Keratinocyte (primary cell): ENCODE data around the gene ADAMTSL1. TPM values are rescaled to one million over a fixed set of nuclear protein-coding genes. Genes with fewer than 3 reads are reported as not detected.

Experiments used
- DNase-seq: peaks from one replicate; pipeline ENCODE4 v3.0.0-alpha.2; 2011; ENCODE audit warnings: low read depth, missing footprints, low spot score
- FAIRE-seq: peaks from 2 replicates; lab custom pipeline; 2011; peaks lifted over from hg19 to GRCh38; lab: Jason Lieb, UNC
- H2AFZ ChIP-seq: 2 replicates; pipeline ENCODE4 v1.6.0; 2012; ENCODE audit warnings: low read length, control low read depth, inconsistent platforms; ENCODE audit not compliant: control insufficient read depth
- H3K27ac ChIP-seq: 2 replicates; pipeline ENCODE4 v1.5.1; 2011; ENCODE audit warnings: low read length; ENCODE audit not compliant: control insufficient read depth, insufficient read depth
- H3K27me3 ChIP-seq: 3 replicates; pipeline ENCODE4 v1.6.0; 2011; ENCODE audit warnings: low read length; ENCODE audit not compliant: control insufficient read depth, insufficient read depth; ENCODE audit errors: extremely low read depth
- H3K36me3 ChIP-seq, 2 experiments: 2 replicates in 1 of 2; 3 replicates in 1 of 2; pipeline ENCODE4 v1.5.1; 2011; ENCODE audit warnings: low read length in 2 of 2, mild to moderate bottlenecking in 1 of 2; ENCODE audit not compliant: control insufficient read depth in 2 of 2, insufficient read depth in 2 of 2; ENCODE audit errors: extremely low read depth in 1 of 2
- H3K4me1 ChIP-seq: 3 replicates; pipeline ENCODE4 v1.5.1; 2011; ENCODE audit warnings: low read length; ENCODE audit not compliant: control insufficient read depth, insufficient read depth; ENCODE audit errors: extremely low read depth
- H3K4me2 ChIP-seq: 3 replicates; pipeline ENCODE4 v1.6.0; 2011; ENCODE audit warnings: low read depth, low read length; ENCODE audit not compliant: control insufficient read depth, insufficient read depth; ENCODE audit errors: extremely low read depth
- H3K4me3 ChIP-seq, 3 experiments: fragments of 200-600 bp in 1 of 3; sonication (generic) in 1 of 3; 2 replicates in 2 of 3; 3 replicates in 1 of 3; pipeline ENCODE4 v1.5.1; 2011 to 2016; ENCODE audit warnings: low read length in 3 of 3, mild to moderate bottlenecking in 3 of 3, control low read depth in 2 of 3, inconsistent platforms in 1 of 3, low read depth in 1 of 3, mixed read lengths in 1 of 3, mixed run types in 1 of 3, moderate library complexity in 1 of 3; ENCODE audit not compliant: control insufficient read depth in 2 of 3, insufficient read depth in 2 of 3; ENCODE audit errors: extremely low read depth in 1 of 3
- H3K79me2 ChIP-seq: 2 replicates; pipeline ENCODE4 v1.6.0; 2012; ENCODE audit warnings: low read length; ENCODE audit not compliant: control insufficient read depth, insufficient read depth
- H3K9ac ChIP-seq: 3 replicates; pipeline ENCODE4 v1.6.0; 2011; ENCODE audit warnings: low read length; ENCODE audit not compliant: control insufficient read depth, insufficient read depth; ENCODE audit errors: extremely low read depth
- H3K9me1 ChIP-seq: 3 replicates; pipeline ENCODE4 v1.6.0; 2011; ENCODE audit warnings: low read length; ENCODE audit not compliant: control insufficient read depth, insufficient read depth; ENCODE audit errors: extremely low read depth
- H3K9me3 ChIP-seq: 2 replicates; pipeline ENCODE4 v1.5.1; 2012; ENCODE audit warnings: low read depth, low read length; ENCODE audit not compliant: control insufficient read depth
- H4K20me1 ChIP-seq: 3 replicates; pipeline ENCODE4 v1.6.0; 2011; ENCODE audit warnings: low read length; ENCODE audit not compliant: control insufficient read depth, insufficient read depth; ENCODE audit errors: extremely low read depth
- CTCF ChIP-seq, 3 experiments: IDR thresholded peaks in 1 of 3; conservative IDR thresholded peaks in 1 of 3; optimal IDR thresholded peaks in 1 of 3; 2 replicates in 2 of 3; 3 replicates in 1 of 3; pipeline versions ENCODE3 to v1.5.1; 2011; ENCODE audit warnings: low read length in 3 of 3, mild to moderate bottlenecking in 3 of 3, moderate library complexity in 2 of 3, control low read depth in 1 of 3, inconsistent platforms in 1 of 3; ENCODE audit not compliant: insufficient read depth in 2 of 3; ENCODE audit errors: extremely low read depth in 1 of 3
- EZH2 ChIP-seq: IDR thresholded peaks from one replicate; pipeline ENCODE4 v1.6.1; 2012; ENCODE audit warnings: inconsistent platforms, mild to moderate bottlenecking, low read length, moderate library complexity
- dilution Hi-C: fragments of 300-500 bp; cut with MboI; formaldehyde crosslinking; loops from one replicate; pipeline ENCODE4 v1.7.0; 2020; ENCODE audit warnings: low sequenced_read_pairs; ENCODE audit not compliant: extremely low pct_ligation_motif_present
- polyA plus RNA-seq, 5 experiments: library from polyadenylated mRNA; depleted of rRNA in 3 of 5; stranded (reverse) in 3 of 5; stranded (forward) in 1 of 5; unstranded in 1 of 5; fragments of >200 nt; gene quantifications; 1 replicate in 1 of 5; 2 replicates in 3 of 5; 3 replicates in 1 of 5; pipeline versions ENCODE4 v1.2.1 to v1.2.3, GENCODE V29; 2011 to 2012; ENCODE audit warnings: missing spikeins in 2 of 5, low read depth in 1 of 5, low replicate concordance in 1 of 5

The ADAMTSL1 gene
- polyA plus RNA-seq, 1 donor (not counting 4 experiments of a cell fraction or from before 2014, with no cell fraction given): 1.1 TPM

DNA sequence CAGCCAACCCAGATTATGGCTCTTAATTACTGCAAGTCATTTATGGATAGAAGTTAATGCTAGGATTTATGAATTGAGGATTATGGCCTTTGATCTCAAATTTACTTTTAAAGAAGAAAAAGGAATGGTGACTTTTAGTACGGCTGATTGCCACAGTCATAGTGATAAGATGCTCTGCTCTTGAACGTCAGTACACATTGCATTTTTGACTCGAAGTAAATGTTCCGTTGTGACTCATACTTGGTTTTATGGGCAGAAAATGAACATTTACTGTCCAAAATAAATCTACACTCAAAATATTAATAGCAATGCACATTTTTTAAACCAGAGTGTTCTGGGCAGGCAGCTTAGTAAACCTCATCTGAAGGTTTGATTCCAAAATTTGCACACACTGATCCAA is 830 bp downstream of the ADAMTSL1 start:
- peak overlapping the region; percentile 87 for H3K4me2 ChIP-seq

GRCh38 chr9:18477121-18477660 is 3.2 kb downstream of the ADAMTSL1 start:
- Histone ChIP-seq H4K20me1 (no peaks in the 10 kb centered on the region), H3K27me3 (no peaks in the 10 kb centered on the region), H3K4me2 (no peak overlapping the region), H3K79me2 (no peaks in the 10 kb centered on the region), H3K36me3 (no peaks in the 10 kb centered on the region), H3K9me1 (no peaks in the 10 kb centered on the region), H3K9me3 (no peaks in the 10 kb centered on the region), H3K4me1 (peaks cover 20% of the 10 kb centered on the region), H3K9ac (no peak overlapping the region), H2AFZ (no peak overlapping the region), H3K27ac (no peak overlapping the region), H3K4me3 (no peak overlapping the region)
- no peak for TF ChIP-seq CTCF (optimal IDR thresholded peaks at IDR 0.05 in 1 of 3, IDR thresholded peaks at IDR 0.05 in 1 of 3, conservative IDR thresholded peaks at IDR 0.05 in 1 of 3; ENCODE audit: extremely low read depth in 1 of 3, insufficient read depth in 2 of 3, low read length in 3 of 3)
- no peak for TF ChIP-seq EZH2
- DNase-seq (no peak), FAIRE-seq (no peak)
- dilution Hi-C loops: loop anchor here (25.0 kb wide), 1 partner anchor 90 kb away; no protein-coding TSS in a partner anchor

More for the DNA sequence above, 830 bp downstream of the ADAMTSL1 start:
- peak overlapping the region; percentile 39 for H2AFZ ChIP-seq
- no peaks in the 10 kb centered on the region for H3K36me3 ChIP-seq
- FAIRE-seq (no peak), DNase-seq (no peak)
- no peak for TF ChIP-seq EZH2
- TF ChIP-seq CTCF (optimal IDR thresholded peaks at IDR 0.05 in 1 of 3, IDR thresholded peaks at IDR 0.05 in 1 of 3, conservative IDR thresholded peaks at IDR 0.05 in 1 of 3; ENCODE audit: extremely low read depth in 1 of 3, insufficient read depth in 2 of 3, low read length in 3 of 3): no peak
- no peaks in the 10 kb centered on the region for H3K9me1 ChIP-seq
- H3K27ac ChIP-seq: no peak overlapping the region
- no peaks in the 10 kb centered on the region for H3K27me3 ChIP-seq
- dilution Hi-C loops: loop anchor here (25.0 kb wide), 1 partner anchor 87 kb away; no protein-coding TSS in a partner anchor
- H3K4me3 ChIP-seq: peak overlapping the region in 2 of 3 experiments; percentile 24 to 50
- no peaks in the 10 kb centered on the region for H3K9me3 ChIP-seq
- H3K79me2 ChIP-seq: no peaks in the 10 kb centered on the region
- H3K9ac ChIP-seq: no peak overlapping the region
- H3K4me1 ChIP-seq: peaks cover 21% of the 10 kb centered on the region
- no peaks in the 10 kb centered on the region for H4K20me1 ChIP-seq
